ENCODE data around the gene MMADHC.

- TF ChIP-seq, protein P1, sequence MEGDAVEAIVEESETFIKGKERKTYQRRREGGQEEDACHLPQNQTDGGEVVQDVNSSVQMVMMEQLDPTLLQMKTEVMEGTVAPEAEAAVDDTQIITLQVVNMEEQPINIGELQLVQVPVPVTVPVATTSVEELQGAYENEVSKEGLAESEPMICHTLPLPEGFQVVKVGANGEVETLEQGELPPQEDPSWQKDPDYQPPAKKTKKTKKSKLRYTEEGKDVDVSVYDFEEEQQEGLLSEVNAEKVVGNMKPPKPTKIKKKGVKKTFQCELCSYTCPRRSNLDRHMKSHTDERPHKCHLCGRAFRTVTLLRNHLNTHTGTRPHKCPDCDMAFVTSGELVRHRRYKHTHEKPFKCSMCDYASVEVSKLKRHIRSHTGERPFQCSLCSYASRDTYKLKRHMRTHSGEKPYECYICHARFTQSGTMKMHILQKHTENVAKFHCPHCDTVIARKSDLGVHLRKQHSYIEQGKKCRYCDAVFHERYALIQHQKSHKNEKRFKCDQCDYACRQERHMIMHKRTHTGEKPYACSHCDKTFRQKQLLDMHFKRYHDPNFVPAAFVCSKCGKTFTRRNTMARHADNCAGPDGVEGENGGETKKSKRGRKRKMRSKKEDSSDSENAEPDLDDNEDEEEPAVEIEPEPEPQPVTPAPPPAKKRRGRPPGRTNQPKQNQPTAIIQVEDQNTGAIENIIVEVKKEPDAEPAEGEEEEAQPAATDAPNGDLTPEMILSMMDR (IDR thresholded peaks at IDR 0.05): no peak
- TF ChIP-seq POLR2A (IDR thresholded peaks at IDR 0.05): no peak
Measured at GRCh38 chr2:149617476-149617875, 29.9 kb upstream of the MMADHC start.
